ENCODE results near the gene GRIN2C.
A peak's percentile ranks its signal among the peaks of the same experiment; 100 is the strongest.

The GRIN2C gene

GRCh38 chr17:74798239-74798707 lies 61.4 kb downstream of the GRIN2C start:
- peaks cover 0 to 95% of the 10 kb centered on the region in 2 experiments; a peak in 1 of 3 replicates for H3K36me3 ChIP-seq (ENCODE audit: control insufficient read depth in 2 of 2, insufficient read depth in 1 of 2, low read length in 2 of 2)
- no peaks in the 10 kb centered on the region for H3K4me1 ChIP-seq (ENCODE audit: control insufficient read depth, insufficient read depth, low read length)
- H3K4me3 ChIP-seq (ENCODE audit: low read depth, low read length), result no peak overlapping the region
- H3K27ac ChIP-seq (ENCODE audit: extremely low read depth, low read depth, low read length), result no peak overlapping the region
- H3K9me3 ChIP-seq (ENCODE audit: control insufficient read depth, insufficient read depth, low read depth, low read length), result no peaks in the 10 kb centered on the region
- ChIA-PET CTCF (interaction anchor here (0.9 to 1.1 kb wide), 2 partner anchors 54 to 64 kb away, joined by 3 to 4 read pairs; no protein-coding TSS in a partner anchor), POLR2A (no interaction called here)
- TF ChIP-seq ZNF324 (tag by site-specific recombination; IDR thresholded peaks at IDR 0.05) (no peak), ZIC2 (tag by site-specific recombination; IDR thresholded peaks at IDR 0.05) (peak; percentile 88), TSHZ1 (tag by site-specific recombination; IDR thresholded peaks at IDR 0.05; ENCODE audit: borderline replicate concordance) (no peak)

DNA sequence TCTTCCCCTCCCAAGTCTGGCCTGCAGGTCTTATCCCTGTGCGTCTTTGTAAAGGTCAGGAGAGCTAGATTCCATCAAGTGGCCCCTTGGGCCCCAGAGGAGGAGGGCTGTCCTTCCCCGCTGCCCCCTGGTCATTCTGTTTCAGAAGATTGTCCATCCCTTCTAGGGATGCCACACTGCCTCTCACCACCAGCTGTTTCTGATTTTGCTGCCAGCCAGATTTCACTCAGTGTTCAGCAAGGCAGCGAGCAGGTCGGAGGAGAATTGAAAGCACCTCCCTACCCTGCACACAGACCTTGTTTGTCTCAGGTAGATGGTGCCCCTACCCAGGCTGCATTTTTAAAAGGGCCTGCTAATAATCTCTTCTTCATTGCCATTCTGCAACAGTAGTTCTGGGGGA lies 61.9 kb downstream of the GRIN2C start:
- TF ChIP-seq, protein P1, sequence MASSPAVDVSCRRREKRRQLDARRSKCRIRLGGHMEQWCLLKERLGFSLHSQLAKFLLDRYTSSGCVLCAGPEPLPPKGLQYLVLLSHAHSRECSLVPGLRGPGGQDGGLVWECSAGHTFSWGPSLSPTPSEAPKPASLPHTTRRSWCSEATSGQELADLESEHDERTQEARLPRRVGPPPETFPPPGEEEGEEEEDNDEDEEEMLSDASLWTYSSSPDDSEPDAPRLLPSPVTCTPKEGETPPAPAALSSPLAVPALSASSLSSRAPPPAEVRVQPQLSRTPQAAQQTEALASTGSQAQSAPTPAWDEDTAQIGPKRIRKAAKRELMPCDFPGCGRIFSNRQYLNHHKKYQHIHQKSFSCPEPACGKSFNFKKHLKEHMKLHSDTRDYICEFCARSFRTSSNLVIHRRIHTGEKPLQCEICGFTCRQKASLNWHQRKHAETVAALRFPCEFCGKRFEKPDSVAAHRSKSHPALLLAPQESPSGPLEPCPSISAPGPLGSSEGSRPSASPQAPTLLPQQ (tag by site-specific recombination; IDR thresholded peaks at IDR 0.05), result no peak
- TF ChIP-seq ZNF140 (tag by site-specific recombination; IDR thresholded peaks at IDR 0.05) (no peak), ZNF76 (tag by site-specific recombination; IDR thresholded peaks at IDR 0.05; ENCODE audit: borderline replicate concordance, low read depth) (no peak), ZNF610 (tag by site-specific recombination; IDR thresholded peaks at IDR 0.05; ENCODE audit: borderline replicate concordance) (no peak), ZNF777 (tag by site-specific recombination; IDR thresholded peaks at IDR 0.05; ENCODE audit: borderline replicate concordance) (no peak), ZNF521 (tag by site-specific recombination; IDR thresholded peaks at IDR 0.05) (no peak), ZNF221 (tag by site-specific recombination; IDR thresholded peaks at IDR 0.05; ENCODE audit: borderline replicate concordance) (no peak), ZNF202 (tag by site-specific recombination; IDR thresholded peaks at IDR 0.05; ENCODE audit: borderline replicate concordance) (no peak), ZNF155 (tag by site-specific recombination; IDR thresholded peaks at IDR 0.05) (no peak), MEIS1 (CRISPR knock-in tag; IDR thresholded peaks at IDR 0.05; ENCODE audit: borderline replicate concordance) (no peak), ZNF214 (tag by site-specific recombination; IDR thresholded peaks at IDR 0.05; ENCODE audit: borderline replicate concordance) (no peak), ZNF544 (tag by site-specific recombination; IDR thresholded peaks at IDR 0.05) (no peak)
- TF ChIP-seq, protein P2, sequence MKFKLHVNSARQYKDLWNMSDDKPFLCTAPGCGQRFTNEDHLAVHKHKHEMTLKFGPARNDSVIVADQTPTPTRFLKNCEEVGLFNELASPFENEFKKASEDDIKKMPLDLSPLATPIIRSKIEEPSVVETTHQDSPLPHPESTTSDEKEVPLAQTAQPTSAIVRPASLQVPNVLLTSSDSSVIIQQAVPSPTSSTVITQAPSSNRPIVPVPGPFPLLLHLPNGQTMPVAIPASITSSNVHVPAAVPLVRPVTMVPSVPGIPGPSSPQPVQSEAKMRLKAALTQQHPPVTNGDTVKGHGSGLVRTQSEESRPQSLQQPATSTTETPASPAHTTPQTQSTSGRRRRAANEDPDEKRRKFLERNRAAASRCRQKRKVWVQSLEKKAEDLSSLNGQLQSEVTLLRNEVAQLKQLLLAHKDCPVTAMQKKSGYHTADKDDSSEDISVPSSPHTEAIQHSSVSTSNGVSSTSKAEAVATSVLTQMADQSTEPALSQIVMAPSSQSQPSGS (tag by site-specific recombination; IDR thresholded peaks at IDR 0.05; ENCODE audit: low read depth), result no peak
- TF ChIP-seq, protein P3, sequence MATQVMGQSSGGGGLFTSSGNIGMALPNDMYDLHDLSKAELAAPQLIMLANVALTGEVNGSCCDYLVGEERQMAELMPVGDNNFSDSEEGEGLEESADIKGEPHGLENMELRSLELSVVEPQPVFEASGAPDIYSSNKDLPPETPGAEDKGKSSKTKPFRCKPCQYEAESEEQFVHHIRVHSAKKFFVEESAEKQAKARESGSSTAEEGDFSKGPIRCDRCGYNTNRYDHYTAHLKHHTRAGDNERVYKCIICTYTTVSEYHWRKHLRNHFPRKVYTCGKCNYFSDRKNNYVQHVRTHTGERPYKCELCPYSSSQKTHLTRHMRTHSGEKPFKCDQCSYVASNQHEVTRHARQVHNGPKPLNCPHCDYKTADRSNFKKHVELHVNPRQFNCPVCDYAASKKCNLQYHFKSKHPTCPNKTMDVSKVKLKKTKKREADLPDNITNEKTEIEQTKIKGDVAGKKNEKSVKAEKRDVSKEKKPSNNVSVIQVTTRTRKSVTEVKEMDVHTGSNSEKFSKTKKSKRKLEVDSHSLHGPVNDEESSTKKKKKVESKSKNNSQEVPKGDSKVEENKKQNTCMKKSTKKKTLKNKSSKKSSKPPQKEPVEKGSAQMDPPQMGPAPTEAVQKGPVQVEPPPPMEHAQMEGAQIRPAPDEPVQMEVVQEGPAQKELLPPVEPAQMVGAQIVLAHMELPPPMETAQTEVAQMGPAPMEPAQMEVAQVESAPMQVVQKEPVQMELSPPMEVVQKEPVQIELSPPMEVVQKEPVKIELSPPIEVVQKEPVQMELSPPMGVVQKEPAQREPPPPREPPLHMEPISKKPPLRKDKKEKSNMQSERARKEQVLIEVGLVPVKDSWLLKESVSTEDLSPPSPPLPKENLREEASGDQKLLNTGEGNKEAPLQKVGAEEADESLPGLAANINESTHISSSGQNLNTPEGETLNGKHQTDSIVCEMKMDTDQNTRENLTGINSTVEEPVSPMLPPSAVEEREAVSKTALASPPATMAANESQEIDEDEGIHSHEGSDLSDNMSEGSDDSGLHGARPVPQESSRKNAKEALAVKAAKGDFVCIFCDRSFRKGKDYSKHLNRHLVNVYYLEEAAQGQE (tag by site-specific recombination; IDR thresholded peaks at IDR 0.05), result no peak
- H3K9me3 ChIP-seq (ENCODE audit: control insufficient read depth, insufficient read depth, low read depth, low read length), result no peaks in the 10 kb centered on the region
- peaks cover 0 to 96% of the 10 kb centered on the region in 2 experiments; a peak in 1 of 3 replicates for H3K36me3 ChIP-seq (ENCODE audit: control insufficient read depth in 2 of 2, insufficient read depth in 1 of 2, low read length in 2 of 2)
- no peak overlapping the region for H3K4me3 ChIP-seq (ENCODE audit: low read depth, low read length)
- H3K27ac ChIP-seq (ENCODE audit: extremely low read depth, low read depth, low read length), result no peak overlapping the region
- CTCF ChIA-PET, result interaction anchor here (1.1 kb wide), 1 partner anchor 65 kb away, joined by 4 read pairs; no protein-coding TSS in a partner anchor
- POLR2A ChIA-PET, result no interaction called here
- H3K4me1 ChIP-seq (ENCODE audit: control insufficient read depth, insufficient read depth, low read length), result no peaks in the 10 kb centered on the region

Data from HEK293 (cell line).